ENCODE data around the gene GPRIN1.

DNA sequence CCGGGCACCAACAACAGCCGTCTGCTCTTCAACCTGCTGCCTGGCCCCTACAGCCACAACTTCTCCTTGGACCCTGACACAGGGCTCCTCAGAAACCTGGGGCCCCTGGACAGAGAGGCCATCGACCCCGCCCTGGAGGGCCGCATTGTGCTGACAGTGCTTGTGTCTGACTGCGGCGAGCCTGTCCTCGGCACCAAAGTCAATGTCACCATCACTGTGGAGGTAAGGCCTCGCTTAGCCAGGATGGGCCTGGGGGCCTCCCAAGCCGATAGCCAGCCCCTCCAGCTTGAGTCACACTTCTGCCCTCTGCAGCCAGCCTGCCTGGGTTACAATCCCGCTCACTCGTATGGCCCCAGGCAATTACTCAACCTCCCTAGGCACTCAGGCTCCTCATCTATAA lies 28.6 kb downstream of the GPRIN1 start:
- TF ChIP-seq POLR2AphosphoS5 (IDR thresholded peaks at IDR 0.05; ENCODE audit: low read depth, low read length) (no peak), POLR2A (IDR thresholded peaks at IDR 0.05; ENCODE audit: low read depth, low read length) (no peak)
